OCI-LY7 (cell line): ENCODE data around the gene IL22RA2.

Source experiments
- CTCF ChIP-seq: fragments of 200-600 bp; sonication (generic); conservative IDR thresholded peaks from 2 replicates; pipeline ENCODE4 v1.5.1; 2014; ENCODE audit warnings: mild to moderate bottlenecking, antibody characterized with exemption, low read length, moderate library complexity, mixed read lengths
- EZH2phosphoT487 ChIP-seq: fragments of 200-600 bp; sonication (generic); IDR thresholded peaks from 2 replicates; pipeline ENCODE4 v1.6.1; 2018; ENCODE audit warnings: low read depth, borderline replicate concordance, mild to moderate bottlenecking, mixed run types, antibody characterized with exemption, low read length, moderate library complexity, mixed read lengths

GRCh38 chr6:137211910-137212309, 38.5 kb upstream of the IL22RA2 start:
- TF ChIP-seq CTCF: no peak
- TF ChIP-seq EZH2phosphoT487: no peak
